ENCODE measurements around the gene DNAL1. TPM values are rescaled to one million over a fixed set of nuclear protein-coding genes. Genes with fewer than 3 reads are reported as not detected.

Gene DNAL1
- total RNA-seq, 4 donors from 2014 or later, result 16.7 to 47.8 (median 23.9) TPM

- H3K36me3 ChIP-seq, result no peaks in the 10 kb centered on the region
- WGBS, 2 donors, result 22 to 46% methylated on average over 3 to 6 of the region's 6 CpGs
- no peak for TF ChIP-seq POLR2A (IDR thresholded peaks at IDR 0.05)
- no peak for TF ChIP-seq CTCF (IDR thresholded peaks at IDR 0.05)
- intact Hi-C loops (cut with DNase I), result no loop called here
- DNase-seq, result peak; percentile 63 to 71
- peaks cover 86 to 95% of the 10 kb centered on the region in 2 donors for H3K4me1 ChIP-seq
- no peak overlapping the region for H3K4me3 ChIP-seq (replicated peaks in 1 of 3)
- no peaks in the 10 kb centered on the region for H3K27me3 ChIP-seq
- H3K9me3 ChIP-seq, result no peaks in the 10 kb centered on the region
- H3K27ac ChIP-seq, result peak overlapping the region in 2 of 3 donors; percentile 55 to 59
Measured at GRCh38 chr14:73744874-73745529, 100.2 kb downstream of the DNAL1 start.

GRCh38 chr14:73745571-73746519 is 101.1 kb downstream of the DNAL1 start:
- H3K27ac ChIP-seq, result peak overlapping the region in 2 of 3 donors; percentile 55 to 59
- peaks cover 86 to 95% of the 10 kb centered on the region in 2 donors for H3K4me1 ChIP-seq
- intact Hi-C loops (cut with DNase I), result no loop called here
- H3K36me3 ChIP-seq, result no peaks in the 10 kb centered on the region
- TF ChIP-seq CTCF (IDR thresholded peaks at IDR 0.05) (no peak), POLR2A (IDR thresholded peaks at IDR 0.05) (no peak)
- 53 to 56% methylated on average over 6 to 7 of the region's 7 CpGs for WGBS, 2 donors
- DNase-seq, result no peak
- no peaks in the 10 kb centered on the region for H3K27me3 ChIP-seq
- H3K4me3 ChIP-seq (replicated peaks in 1 of 3), result peak overlapping the region in 1 of 3 donors; percentile 0
- H3K9me3 ChIP-seq, result no peaks in the 10 kb centered on the region

GRCh38 chr14:73746520-73747378 is 102.0 kb downstream of the DNAL1 start:
- intact Hi-C loops (cut with DNase I), result no loop called here
- peaks cover 88 to 95% of the 10 kb centered on the region in 2 donors for H3K4me1 ChIP-seq
- no peak for TF ChIP-seq CTCF (IDR thresholded peaks at IDR 0.05)
- TF ChIP-seq POLR2A (IDR thresholded peaks at IDR 0.05), result no peak
- DNase-seq, result no peak
- H3K36me3 ChIP-seq, result no peaks in the 10 kb centered on the region
- H3K27ac ChIP-seq, result peak overlapping the region in 1 of 3 donors; percentile 59
- H3K27me3 ChIP-seq, result no peaks in the 10 kb centered on the region
- no peak overlapping the region for H3K4me3 ChIP-seq (replicated peaks in 1 of 3)
- no peaks in the 10 kb centered on the region for H3K9me3 ChIP-seq
- 47 to 62% methylated on average over 5 to 6 of the region's 6 CpGs for WGBS, 2 donors

- H3K27me3 ChIP-seq, result no peaks in the 10 kb centered on the region
- no peak overlapping the region for H3K4me3 ChIP-seq (replicated peaks in 1 of 3)
- intact Hi-C loops (cut with DNase I), result no loop called here
- peaks cover 88 to 95% of the 10 kb centered on the region in 2 donors for H3K4me1 ChIP-seq
- no peak for DNase-seq
- whole genome bisulfite sequencing, 2 donors, result 63 to 66% methylated on average over 9 of the region's 9 CpGs
- H3K9me3 ChIP-seq, result no peaks in the 10 kb centered on the region
- H3K27ac ChIP-seq, result peak overlapping the region in 1 of 3 donors; percentile 59
- H3K36me3 ChIP-seq, result no peaks in the 10 kb centered on the region
- TF ChIP-seq POLR2A (IDR thresholded peaks at IDR 0.05) (no peak), CTCF (IDR thresholded peaks at IDR 0.05) (no peak)
Measured at GRCh38 chr14:73747379-73748211, 102.8 kb downstream of the DNAL1 start.
